Prostate gland (tissue), 2 donors: ENCODE data around the gene IFNA2.

Experiments used
- CTCF ChIP-seq, 4 experiments: fragments of 200-600 bp in 2 of 4; fragments of 450-650 bp in 2 of 4; sonication (generic) in 2 of 4; IDR thresholded peaks; 1 replicate in 3 of 4; 2 replicates in 1 of 4; pipeline ENCODE4 v1.5.1; 2016 to 2019; ENCODE audit warnings: antibody characterized with exemption in 4 of 4, mild to moderate bottlenecking in 2 of 4, moderate library complexity in 2 of 4
- POLR2A ChIP-seq: fragments of 450-650 bp; IDR thresholded peaks from one replicate; pipeline ENCODE4 v1.6.1; 2016; ENCODE audit warnings: antibody characterized with exemption, mild to moderate bottlenecking
- POLR2AphosphoS5 ChIP-seq: sonication (generic); formaldehyde crosslinking; IDR thresholded peaks from one replicate; pipeline ENCODE4 v1.6.1; 2017; ENCODE audit warnings: antibody characterized with exemption

- TF ChIP-seq CTCF (IDR thresholded peaks at IDR 0.05) (no peak), POLR2A (no peak), POLR2AphosphoS5 (no peak)
These were observed 44.5 kb downstream of the IFNA2 start for GRCh38 chr9:21340735-21341134.
